Measurements from ENCODE around the gene MED13. TPM values are rescaled to one million over a fixed set of nuclear protein-coding genes. Genes with fewer than 3 reads are reported as not detected.
"Not testable (repeated sequence)": the region's sequence is repeated elsewhere in the genome, so short reads cannot be mapped to it uniquely, and the experiment has no call there.

The MED13 gene
- total RNA-seq, 1 donor from 2014 or later: 59.2 TPM

DNA sequence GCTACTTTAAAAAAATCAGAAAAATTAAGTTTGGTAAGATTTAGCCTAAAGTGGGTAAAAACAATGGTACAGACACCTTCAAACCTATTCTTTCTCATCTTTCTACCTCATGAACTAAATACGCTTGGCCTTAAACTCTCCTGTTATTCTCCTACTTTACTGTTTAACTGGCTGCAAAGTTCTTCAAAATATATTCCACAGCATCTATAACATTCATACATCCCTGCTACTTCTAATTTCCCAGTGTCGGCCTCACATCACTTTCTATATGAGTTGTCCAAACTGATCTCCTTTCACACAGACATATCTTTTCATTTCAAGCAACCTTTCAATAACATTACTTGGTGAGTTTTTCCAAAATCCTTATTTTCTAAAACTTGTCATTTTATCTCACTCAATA is 64.0 kb downstream of the MED13 start:
- DNase-seq (ENCODE audit: low read depth): no peak

- no peak for DNase-seq (ENCODE audit: low read depth)
These were observed 64.9 kb downstream of the MED13 start for GRCh38 chr17:62000186-62000585.

- not testable (repeated sequence) for DNase-seq (ENCODE audit: low read depth)
These were observed 66.5 kb downstream of the MED13 start for GRCh38 chr17:61998534-61998933.

GRCh38 chr17:61997664-61998063 is 67.4 kb downstream of the MED13 start:
- peak; percentile 47 for DNase-seq (ENCODE audit: low read depth)

DNA sequence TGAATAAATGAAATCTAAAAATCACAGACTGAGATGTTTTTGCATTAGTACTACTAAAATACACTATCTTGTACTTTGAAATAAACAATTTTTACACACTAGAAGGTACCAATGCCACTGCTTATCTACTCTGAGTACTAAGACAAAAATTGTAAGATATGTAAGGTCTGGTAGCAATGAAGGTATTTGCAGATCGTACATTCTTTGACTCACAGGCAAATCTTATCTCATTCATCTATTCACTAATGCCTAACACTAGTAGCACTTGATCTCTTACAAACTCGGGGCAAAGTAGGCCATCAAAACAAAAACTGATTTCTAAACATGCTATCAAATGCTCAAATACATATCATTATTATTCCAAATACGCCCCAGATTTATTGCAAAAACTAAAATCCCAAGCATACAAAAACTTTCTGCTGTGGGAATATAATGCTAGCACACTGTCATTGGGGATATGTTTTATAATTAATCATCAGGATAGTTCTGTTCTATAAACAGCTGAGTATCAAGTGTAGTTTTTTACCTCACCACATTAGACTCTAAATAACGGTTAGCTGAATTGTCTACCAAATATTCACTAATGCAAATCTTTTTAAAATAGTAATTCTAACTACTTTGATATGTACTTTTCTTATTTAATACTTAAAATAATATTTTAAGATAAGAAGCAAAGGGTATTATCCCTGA is 68.0 kb downstream of the MED13 start:
- peak; percentile 6 for DNase-seq (ENCODE audit: low read depth)

DNA sequence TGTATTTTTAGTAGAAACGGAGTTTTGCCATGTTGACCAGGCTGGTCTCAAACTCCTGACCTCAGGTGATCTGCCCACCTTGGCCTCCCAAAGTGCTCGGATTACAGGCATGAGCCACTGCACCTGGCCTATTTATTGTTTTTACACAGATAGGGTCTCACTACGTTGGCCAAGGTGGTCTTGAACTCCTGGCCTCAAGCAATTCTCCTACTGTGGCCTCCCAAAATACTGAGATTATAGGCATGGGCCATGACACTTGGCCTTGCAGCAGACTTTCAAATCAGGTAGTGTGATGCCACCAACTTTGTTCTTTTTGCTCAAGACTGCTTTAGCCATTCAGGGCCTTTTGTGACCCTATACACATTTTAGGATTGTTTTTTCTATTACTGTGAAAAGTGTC is 75.6 kb downstream of the MED13 start:
- DNase-seq (ENCODE audit: low read depth): no peak

- DNase-seq (ENCODE audit: low read depth): no peak
These were observed 78.2 kb downstream of the MED13 start for GRCh38 chr17:61986898-61987297.

DNA sequence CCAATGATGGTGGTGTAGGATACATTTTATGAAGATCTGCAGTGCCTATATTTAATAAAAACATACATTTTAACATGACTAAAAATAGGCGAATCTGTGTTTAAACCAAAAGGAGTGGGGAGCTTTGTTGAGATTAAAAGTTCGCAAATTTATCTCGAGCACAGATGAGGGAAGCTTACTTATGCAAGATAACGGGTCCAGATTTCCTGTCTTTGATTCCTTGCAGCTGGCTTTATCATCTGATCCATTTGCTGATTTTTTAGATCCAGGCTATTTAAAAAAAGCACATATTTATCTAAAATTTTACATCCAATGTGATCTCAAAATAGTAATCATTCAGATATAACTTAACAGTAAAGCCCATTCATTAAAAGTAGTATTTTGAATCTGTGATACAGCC is 80.3 kb downstream of the MED13 start:
- no peak for DNase-seq (ENCODE audit: low read depth)

DNA sequence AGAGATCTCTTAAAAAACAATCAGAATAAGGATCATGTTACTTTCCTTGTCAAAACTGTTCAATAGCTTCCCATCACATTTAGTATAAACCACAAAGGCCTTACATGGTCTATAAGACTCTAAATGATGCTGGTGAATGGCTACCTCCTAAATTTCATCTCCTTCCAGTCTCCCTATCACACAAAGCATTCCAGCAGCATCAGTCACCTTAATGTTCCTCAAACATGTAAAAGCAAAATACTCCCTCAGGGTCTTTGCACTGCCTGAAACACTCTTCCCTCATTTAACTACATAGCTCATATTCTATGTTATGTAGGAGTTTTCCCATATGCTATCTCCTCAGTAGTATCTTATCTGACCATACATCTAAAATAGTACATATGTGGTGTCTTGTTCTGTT is 83.8 kb downstream of the MED13 start:
- DNase-seq (ENCODE audit: low read depth): no peak

DNA sequence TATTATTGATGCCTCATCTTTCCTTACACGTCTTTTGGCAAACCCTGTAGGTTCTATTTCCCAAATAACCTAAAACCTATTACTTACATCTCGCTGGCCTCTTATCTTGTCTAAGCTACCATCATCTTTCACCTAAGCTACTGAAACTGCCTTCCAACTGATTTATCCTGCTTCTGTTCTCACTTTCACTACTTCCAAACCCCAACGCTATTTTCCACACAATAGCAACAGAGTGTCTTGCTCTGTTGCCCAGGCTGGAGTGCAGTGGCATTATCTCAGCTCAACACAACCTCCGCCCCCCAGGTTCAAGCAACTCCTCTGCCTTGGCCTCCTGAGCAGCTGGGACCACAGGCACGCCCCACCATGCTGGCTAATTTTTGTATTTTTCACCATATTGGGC is 84.5 kb downstream of the MED13 start:
- no peak for DNase-seq (ENCODE audit: low read depth)

GRCh38 chr17:61974115-61974514 is 91.0 kb downstream of the MED13 start:
- DNase-seq (ENCODE audit: low read depth): no peak

DNA sequence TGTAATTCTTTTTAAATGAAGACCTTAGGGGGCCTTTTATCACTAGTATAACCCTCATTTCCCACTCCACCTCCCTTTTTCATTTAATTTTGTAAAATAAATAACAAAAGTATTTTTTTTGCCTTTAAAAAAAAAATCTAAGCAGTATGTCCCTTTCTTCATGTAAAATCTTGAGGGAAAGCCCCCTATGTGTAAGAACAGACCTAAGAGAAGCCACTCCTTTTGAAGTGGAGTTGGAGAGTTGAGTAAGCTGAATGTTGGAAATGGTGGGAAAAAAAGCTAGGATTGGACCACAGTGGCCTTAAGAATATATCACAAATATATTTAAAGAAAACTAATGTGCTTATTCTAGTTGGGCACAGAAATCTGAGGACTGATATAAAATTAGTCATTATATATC is 92.8 kb downstream of the MED13 start:
- DNase-seq (ENCODE audit: low read depth): no peak

- no peak for DNase-seq (ENCODE audit: low read depth)
These were observed 95.0 kb downstream of the MED13 start for GRCh38 chr17:61970030-61970429.

GRCh38 chr17:61968757-61969156 is 96.3 kb downstream of the MED13 start:
- DNase-seq (ENCODE audit: low read depth): no peak

GRCh38 chr17:61967729-61968128 is 97.3 kb downstream of the MED13 start:
- DNase-seq (ENCODE audit: low read depth): no peak

- no peak for DNase-seq (ENCODE audit: low read depth)
These were observed 98.9 kb downstream of the MED13 start for GRCh38 chr17:61966191-61966590.

- DNase-seq (ENCODE audit: low read depth): no peak
These were observed 109.5 kb downstream of the MED13 start for GRCh38 chr17:61955619-61956018.

DNA sequence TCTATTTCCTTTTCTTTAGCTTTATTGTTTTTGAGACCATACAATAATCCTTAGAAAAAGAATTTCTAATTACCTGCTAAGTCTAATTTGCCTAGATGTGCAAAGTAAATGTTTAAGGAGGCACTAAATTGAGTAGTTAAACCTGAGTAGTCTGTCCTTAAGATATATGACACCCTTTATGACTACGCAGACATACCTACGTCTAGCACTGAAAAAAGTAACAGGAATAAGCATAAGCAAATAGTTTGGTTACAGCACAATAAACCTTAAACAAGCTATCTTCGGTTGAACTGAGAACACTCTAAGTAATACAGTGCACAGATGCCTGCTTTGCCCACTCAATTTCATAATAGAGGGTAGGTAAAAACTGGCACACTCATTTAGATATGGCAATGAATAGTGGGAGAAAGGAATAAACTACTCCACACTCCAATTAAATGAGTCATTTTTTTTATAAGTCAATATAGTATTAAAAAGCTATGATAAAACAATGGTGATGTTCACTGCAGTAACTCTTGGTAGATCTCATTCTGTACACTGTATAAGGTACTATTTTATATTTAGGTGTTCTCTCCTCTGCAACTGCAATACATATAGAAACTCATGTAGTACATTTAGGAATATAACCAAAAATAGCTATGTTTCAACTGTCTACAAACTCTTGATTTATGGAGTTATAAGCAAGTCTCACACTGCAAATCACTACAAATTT is 117.6 kb downstream of the MED13 start:
- DNase-seq (ENCODE audit: low read depth): no peak

DNA sequence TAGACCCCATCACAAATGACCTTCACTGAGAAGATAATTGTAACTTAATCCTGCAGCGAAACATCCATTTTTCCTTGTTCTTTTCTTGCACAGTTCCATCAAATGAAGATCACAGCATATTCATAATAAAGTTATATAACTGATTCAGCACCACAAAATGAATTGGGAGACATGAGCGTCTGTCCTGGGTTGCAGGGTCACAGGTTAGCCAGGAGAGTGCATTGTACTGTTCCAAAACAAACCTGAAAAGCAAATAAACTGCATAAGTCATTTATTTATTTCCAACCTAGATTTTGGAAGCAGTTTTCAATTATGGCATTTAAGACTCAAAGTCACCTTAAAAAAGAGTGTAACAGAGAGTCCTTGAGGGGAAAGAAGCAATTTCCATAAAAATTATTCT is 118.7 kb downstream of the MED13 start:
- no peak for DNase-seq (ENCODE audit: low read depth)

- DNase-seq (ENCODE audit: low read depth): no peak
These were observed 122.0 kb downstream of the MED13 start for GRCh38 chr17:61943117-61943516.

DNA sequence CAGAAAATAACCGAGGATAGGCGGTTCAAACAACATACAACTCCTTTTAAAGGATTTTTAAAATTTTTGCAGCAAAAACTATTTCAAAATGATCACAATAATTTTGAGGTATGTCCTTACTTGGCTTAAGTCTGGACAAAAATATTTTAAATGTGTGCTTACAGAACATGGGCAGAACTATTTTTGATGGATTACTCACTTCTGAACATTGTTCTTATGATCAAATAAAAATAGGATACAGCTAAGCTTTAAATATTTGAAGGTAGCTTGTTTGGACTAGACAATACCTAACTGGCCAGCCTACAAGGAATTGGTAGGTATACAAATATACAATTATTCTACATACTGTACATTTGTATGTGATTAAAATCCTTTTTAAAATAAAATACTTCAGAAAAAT is 123.0 kb downstream of the MED13 start:
- DNase-seq (ENCODE audit: low read depth): peak; percentile 27

GRCh38 chr17:61928101-61928436 is 137.0 kb downstream of the MED13 start:
- no peak for DNase-seq (ENCODE audit: low read depth)
